ENCODE measurements around the gene RAG2. TPM values are rescaled to one million over a fixed set of nuclear protein-coding genes. Genes with fewer than 3 reads are reported as not detected.

RAG2 gene
- total RNA-seq, 3 donors from 2014 or later, result not detected

DNA sequence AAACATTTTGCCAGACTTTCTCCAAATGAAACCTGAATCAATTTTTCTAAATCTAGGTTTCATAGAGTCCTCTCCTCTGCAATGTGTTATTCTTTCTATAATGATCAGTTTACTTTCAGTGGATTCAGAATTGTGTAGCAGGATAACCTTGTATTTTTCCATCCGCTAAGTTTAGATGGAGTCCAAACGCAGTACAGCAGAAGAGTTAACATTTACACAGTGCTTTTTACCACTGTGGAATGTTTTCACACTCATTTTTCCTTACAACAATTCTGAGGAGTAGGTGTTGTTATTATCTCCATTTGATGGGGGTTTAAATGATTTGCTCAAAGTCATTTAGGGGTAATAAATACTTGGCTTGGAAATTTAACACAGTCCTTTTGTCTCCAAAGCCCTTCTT is 20.7 kb downstream of the RAG2 start:
- TF ChIP-seq CTCF (IDR thresholded peaks at IDR 0.05) (no peak), POLR2A (IDR thresholded peaks at IDR 0.05) (no peak), POLR2AphosphoS5 (IDR thresholded peaks at IDR 0.05) (no peak)
- H3K36me3 ChIP-seq, result no peaks in the 10 kb centered on the region
- H3K27me3 ChIP-seq, result no peaks in the 10 kb centered on the region
- intact Hi-C loops (cut with DNase I; ENCODE audit: low total_unique reads), result no loop called here
- no peak overlapping the region for H3K4me3 ChIP-seq
- H3K9me3 ChIP-seq, result peaks cover 0 to 4% of the 10 kb centered on the region in 2 donors
- H3K27ac ChIP-seq, result no peak overlapping the region
- no peaks in the 10 kb centered on the region for H3K4me1 ChIP-seq
- no peak for DNase-seq (ENCODE audit: low spot score in 2 of 2)

- intact Hi-C loops (cut with DNase I; ENCODE audit: low total_unique reads), result no loop called here
- no peaks in the 10 kb centered on the region for H3K36me3 ChIP-seq
- no peaks in the 10 kb centered on the region for H3K9me3 ChIP-seq
- H3K27me3 ChIP-seq, result no peaks in the 10 kb centered on the region
- no peak overlapping the region for H3K4me3 ChIP-seq
- no peak for DNase-seq (ENCODE audit: low spot score in 2 of 2)
- no peak for TF ChIP-seq POLR2AphosphoS5 (IDR thresholded peaks at IDR 0.05)
- no peak for TF ChIP-seq POLR2A (IDR thresholded peaks at IDR 0.05)
- no peak for TF ChIP-seq CTCF (IDR thresholded peaks at IDR 0.05)
- H3K27ac ChIP-seq, result no peak overlapping the region
- no peaks in the 10 kb centered on the region for H3K4me1 ChIP-seq
Observed at GRCh38 chr11:36574486-36574885, 23.6 kb downstream of the RAG2 start.

GRCh38 chr11:36569095-36569494 is 28.9 kb downstream of the RAG2 start:
- H3K27ac ChIP-seq, result no peak overlapping the region
- no peaks in the 10 kb centered on the region for H3K9me3 ChIP-seq
- H3K4me1 ChIP-seq, result no peaks in the 10 kb centered on the region
- DNase-seq (ENCODE audit: low spot score in 2 of 2), result no peak
- TF ChIP-seq CTCF (IDR thresholded peaks at IDR 0.05) (no peak), POLR2A (IDR thresholded peaks at IDR 0.05) (no peak), POLR2AphosphoS5 (IDR thresholded peaks at IDR 0.05) (no peak)
- no peak overlapping the region for H3K4me3 ChIP-seq
- H3K27me3 ChIP-seq, result no peaks in the 10 kb centered on the region
- no peaks in the 10 kb centered on the region for H3K36me3 ChIP-seq
- intact Hi-C loops (cut with DNase I; ENCODE audit: low total_unique reads), result no loop called here

GRCh38 chr11:36567694-36568093 is 30.3 kb downstream of the RAG2 start, which contains the start of gene RAG1:
Gene RAG1 (plus strand): TSS chr11:36568007. CDS start chr11:36573305, 5,298 bp downstream.
- no peak for TF ChIP-seq CTCF (IDR thresholded peaks at IDR 0.05)
- TF ChIP-seq POLR2A (IDR thresholded peaks at IDR 0.05), result no peak
- TF ChIP-seq POLR2AphosphoS5 (IDR thresholded peaks at IDR 0.05), result no peak
- Histone ChIP-seq H3K4me3 (no peak within 1 kb of the TSS), H3K9me3 (no peaks in the 10 kb centered on the region), H3K27me3 (no peaks in the 10 kb centered on the region), H3K4me1 (no peaks in the 10 kb centered on the region), H3K27ac (no peak within 1 kb of the TSS), H3K36me3 (no peaks in the 10 kb centered on the region)
- intact Hi-C loops (cut with DNase I; ENCODE audit: low total_unique reads), result no loop called here
- no peak for DNase-seq (ENCODE audit: low spot score in 2 of 2)

DNA sequence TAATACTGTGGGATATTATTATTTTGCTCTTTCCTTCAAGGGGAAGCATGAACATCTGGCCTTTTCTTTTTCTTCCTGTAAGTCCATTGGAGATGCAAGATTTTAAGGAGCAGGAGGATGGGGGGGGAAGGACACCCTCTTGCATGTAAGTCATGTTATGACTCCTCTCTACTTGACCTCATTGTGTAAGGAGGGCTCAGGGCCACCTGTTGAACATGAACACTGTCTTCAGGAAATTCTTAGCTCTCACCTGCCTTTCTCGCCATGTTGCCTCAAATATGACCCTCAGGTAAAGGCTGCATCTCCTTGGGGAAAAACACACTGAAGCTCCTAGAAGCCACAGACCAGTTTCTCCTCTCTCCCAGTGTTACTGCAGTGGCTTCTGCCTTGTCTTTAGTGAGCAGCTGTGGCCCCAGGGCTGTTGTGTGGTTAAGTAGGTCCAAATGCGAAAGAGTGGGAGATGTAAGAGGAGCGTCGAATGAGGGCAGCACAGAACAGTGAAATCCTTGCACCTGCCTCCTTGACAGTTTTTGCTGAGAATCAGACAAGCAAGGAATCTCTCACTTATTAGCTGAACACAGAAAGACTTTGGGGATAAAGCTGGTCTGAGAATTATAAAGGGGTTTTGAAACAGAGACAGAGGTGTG is 31.5 kb downstream of the RAG2 start:
- no peak for TF ChIP-seq CTCF (IDR thresholded peaks at IDR 0.05)
- TF ChIP-seq POLR2A (IDR thresholded peaks at IDR 0.05), result no peak
- TF ChIP-seq POLR2AphosphoS5 (IDR thresholded peaks at IDR 0.05), result no peak
- H3K27ac ChIP-seq, result no peak overlapping the region
- no peaks in the 10 kb centered on the region for H3K36me3 ChIP-seq
- H3K9me3 ChIP-seq, result no peaks in the 10 kb centered on the region
- intact Hi-C loops (cut with DNase I; ENCODE audit: low total_unique reads), result no loop called here
- H3K27me3 ChIP-seq, result no peaks in the 10 kb centered on the region
- no peak overlapping the region for H3K4me3 ChIP-seq
- H3K4me1 ChIP-seq, result no peaks in the 10 kb centered on the region
- no peak for DNase-seq (ENCODE audit: low spot score in 2 of 2)

Measured in breast epithelium (tissue), 4 donors.